DMS53 (cell line): ENCODE measurements around the gene ARX.
A peak's percentile ranks its signal among the peaks of the same experiment; 100 is the strongest.

ENCODE experiments used
- DNase-seq: peaks from one replicate; lab custom pipeline; 2025; lab: John Stamatoyannopoulos, UW

The ARX gene

DNA sequence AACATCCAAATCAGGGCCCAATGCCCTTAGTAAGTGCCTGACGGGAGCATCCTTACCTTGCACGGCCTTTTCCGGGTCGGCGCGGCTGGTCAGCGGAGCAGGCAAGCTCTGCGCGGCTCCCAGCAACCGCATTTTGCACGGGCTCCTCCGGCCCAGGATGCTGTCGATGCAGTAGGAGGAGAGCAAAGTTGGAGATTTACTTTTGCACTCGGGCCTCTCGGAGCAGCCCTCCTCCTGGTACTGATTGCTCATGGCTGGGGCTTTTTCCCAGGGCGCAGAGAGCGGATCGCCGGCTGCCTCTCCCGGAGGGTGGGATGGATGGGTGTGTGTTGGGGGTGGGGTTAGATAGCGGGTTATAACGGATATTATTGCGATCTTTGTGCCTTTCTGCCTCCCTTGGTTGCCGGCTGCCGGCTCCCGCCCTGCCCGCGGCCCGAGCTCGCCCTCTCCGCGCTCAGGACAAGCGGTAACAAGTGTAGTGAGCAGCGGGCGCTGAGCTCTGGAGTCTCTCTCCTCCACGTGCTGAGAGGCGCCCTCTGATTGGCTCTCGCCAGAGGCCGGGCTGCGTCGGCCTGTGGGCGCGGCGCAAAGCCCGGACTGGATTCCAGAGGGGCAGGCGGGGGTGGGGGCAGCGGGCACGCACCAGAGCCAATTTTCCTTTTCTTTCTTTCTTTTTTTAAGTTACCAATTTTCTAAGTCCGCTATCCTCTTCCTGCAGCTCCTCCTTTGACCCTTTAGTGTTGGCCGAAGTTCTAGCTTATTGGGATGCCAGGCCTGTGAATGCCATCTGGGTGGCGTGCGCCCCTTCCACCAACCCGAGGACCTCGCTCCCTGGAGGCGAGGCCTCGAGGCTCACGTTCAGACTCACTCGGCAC lies at the start of gene ARX:
Gene ARX (minus strand): TSS at position 480 of the 875 bp plus-strand sequence. CDS start 228 bp downstream, at position 252.
- DNase-seq: peak; percentile 93

DNA sequence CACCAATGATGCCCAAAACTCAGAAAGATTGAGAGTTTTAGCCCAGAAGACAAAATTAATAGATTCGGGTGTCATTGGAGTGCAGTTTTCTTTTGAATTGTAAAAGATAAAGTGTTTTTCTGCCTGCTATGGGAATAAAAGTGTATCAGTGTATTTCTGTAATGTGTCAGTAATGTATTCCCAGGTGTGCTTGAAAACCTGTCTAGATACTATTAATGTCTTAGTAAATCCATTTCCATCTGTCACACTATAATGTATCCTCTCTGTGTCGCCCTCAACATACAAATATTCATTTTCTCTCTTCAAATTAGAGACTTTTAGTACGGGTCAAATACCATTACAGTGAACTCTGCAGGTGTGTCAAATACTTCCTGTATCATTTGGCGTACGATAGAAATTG lies 43.5 kb upstream of the ARX start:
- DNase-seq: no peak

DNA sequence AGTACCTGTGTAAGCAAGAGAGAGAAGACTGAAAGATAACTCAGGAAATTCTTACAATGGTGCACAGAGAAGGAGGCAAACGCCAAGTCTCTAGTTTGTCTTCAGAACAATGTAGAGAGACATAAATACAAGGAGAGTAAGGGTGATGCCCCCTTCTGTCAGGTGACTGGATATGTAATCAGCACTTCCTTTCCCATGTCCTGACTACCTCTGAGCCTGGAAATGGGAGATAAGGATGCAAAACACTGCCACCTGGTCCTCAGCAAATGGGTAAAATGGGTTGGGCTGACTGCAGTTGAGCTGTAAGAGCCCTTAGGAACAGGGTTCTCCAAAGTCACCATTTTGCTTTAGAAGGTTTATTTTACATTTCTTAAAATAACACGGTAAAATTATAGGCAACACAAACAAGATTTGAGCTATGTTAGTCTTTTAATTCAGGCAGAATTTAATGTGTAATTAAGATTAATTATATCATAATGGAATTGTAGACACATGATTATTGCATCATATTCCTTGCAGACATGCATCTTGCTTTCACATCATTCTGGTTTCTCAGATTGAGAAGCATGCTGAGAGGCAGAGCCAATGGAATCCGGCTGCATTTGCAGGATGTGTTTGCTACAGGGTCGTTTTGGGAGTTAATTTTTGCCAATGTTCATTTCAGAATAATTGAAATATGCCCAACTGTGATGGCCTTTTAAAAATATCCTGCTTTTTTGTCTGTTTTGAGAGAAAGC lies 37.2 kb upstream of the ARX start:
- DNase-seq: no peak

GRCh38 chrX:25049971-25050370 lies 34.2 kb upstream of the ARX start:
- DNase-seq: no peak

- no peak for DNase-seq
Observed at GRCh38 chrX:25049357-25049756, 33.6 kb upstream of the ARX start.

DNA sequence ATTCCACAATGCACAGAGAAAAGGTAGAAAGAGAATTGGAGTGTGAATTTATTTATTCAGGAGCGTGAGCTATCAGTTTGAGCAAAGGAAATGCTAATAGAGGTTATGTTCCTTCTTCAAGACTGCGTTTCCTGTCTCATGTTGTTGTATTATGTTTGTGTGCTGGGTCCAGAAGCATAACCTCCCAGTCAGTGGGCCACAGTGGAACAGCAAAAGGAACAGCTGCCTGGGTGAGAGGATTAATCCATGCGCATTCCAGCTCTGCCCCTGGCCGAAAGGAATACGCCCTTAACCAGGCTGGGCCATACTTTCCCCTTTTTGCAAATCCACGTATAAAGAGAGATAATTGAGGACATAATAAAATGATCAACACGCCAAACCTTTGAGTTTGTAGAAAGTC lies 32.4 kb upstream of the ARX start:
- no peak for DNase-seq

DNA sequence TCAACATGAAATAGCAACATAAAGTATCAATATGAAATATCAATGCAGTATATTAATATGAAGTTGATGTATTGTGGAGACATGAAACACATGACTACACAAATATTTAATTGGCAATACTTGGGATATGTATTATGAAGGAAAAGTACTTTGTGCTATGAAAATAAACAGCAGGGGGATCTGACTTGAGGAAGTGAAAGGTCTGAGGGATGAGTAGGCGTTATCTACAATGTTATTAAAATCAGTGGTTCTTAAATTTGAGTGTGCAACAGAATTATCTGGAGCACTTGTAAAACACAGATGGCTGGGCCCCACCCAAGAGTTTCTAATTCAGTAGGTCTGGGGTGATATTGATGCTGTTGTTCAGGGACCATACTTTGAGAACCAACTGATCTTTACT lies 27.4 kb upstream of the ARX start:
- DNase-seq: no peak

DNA sequence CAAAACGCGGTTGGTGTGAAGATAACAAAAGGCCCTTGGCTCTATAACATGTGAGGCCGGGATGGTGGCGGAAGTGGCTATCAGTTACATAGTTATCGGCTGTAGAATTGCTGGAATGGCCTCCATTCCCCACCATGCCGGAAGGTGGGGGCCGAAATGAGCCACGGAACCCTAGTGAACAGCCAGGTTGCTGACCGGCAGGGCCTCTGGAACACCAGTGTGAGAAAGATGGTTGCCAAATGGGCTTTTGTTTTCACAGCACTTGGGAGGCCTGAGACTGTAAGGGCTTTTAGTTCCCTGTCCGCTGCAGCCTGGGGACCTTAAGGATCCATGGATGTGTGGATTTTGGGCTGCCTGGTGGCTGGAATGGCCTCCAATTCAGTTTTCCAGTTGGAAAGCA lies 23.3 kb upstream of the ARX start:
- DNase-seq: no peak

DNA sequence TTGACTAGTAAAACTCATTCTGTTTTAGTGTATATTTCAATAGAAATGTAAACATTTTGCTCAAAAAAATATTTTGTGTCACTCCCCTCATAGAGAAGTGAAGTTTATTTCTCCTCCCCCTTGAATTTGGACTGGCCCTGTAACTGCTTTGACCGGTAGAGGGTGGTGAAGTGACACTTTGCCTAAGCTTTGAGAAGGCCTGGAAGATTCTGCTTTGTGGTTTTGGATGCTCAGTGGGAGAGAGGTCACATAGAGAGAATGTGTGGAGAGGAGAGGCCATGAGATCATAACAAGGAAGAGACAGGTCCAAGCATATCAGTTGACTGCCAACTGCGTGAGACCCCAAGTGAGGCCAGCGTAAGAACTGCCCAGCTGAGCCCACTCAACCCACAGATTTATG lies 19.1 kb upstream of the ARX start:
- peak; percentile 36 for DNase-seq

DNA sequence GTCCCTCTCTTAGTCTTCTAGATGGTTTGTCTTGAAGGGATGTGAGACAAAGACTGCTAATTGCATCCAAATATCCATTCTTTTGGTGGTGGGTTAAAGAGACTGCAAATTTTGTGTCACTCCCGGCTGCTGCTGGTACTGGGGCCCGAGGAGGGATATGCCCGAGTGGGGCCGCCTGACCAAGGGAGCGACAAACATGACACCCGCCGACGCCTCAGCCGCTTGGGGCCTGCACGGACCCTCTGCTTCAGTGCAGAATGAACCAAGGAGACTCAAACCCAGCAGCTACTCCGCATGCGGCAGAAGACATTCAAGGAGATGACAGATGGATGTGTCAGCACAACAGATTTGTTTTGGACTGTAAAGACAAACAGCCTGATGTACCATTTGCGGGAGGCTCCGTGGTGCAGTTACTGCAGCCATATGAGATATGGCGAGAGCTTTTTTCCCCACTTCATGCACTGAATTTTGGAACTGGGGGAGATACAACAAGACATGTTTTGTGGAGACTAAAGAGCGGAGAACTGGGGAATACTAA lies 13.6 kb upstream of the ARX start:
- no peak for DNase-seq

DNA sequence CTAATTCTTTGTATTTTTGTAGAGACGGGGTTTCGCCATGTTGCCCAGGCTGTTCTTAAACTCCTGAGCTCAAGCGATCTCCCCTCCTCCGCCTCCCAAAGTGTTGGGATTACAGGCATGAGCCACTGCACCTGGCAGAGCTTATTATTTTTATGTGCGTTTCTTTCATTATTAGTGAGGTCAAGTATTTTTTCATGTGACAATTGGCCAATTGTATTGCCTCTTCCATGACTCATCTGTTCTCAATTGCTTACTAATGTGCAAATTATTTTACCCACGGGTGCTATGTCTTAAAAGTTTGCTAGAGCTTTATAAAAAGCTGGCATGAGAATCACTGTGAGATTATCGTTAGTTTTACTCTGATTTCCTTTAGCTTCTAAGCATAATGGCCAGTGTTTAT lies 13.0 kb upstream of the ARX start:
- peak; percentile 11 for DNase-seq

GRCh38 chrX:25026576-25026975 lies 10.8 kb upstream of the ARX start:
- DNase-seq: no peak

DNA sequence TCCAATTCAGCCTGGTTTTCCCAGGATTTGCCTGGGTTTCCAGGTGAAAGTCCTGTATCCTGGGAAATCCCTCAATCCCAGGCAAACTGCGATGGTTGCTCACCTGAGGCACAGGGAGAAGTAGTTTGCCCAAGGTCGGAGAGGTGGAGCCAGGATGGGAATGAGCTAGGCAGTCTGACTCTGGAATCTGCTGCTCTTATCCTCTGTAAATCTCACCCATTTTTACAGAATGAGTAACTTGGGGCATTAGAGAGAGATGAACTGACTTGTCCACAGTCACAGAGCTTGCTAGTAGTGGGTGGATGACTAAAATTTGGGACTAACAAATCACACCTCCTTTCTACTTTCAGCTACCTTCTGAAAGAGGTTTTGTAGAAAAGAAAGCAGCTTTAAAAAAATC lies 9.8 kb upstream of the ARX start:
- DNase-seq: no peak

DNA sequence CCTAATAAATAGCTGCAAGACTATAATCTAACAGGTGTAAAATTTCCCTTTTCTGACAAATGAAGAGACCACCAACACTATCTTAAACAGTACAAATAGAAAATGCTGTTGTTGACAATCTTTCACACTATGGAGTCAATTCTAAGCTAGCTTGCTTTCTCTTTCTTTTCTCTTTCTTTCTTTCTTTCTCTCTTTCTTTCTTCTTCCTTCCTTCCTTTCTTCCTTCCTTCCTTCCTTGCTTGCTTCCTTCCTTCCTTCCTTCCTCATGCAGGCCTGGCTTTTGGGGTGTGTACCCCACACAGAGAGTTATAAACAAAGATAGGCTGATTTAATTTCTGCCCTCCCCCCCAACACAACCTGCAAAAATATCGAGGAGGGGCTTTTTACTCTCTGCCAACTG lies 8.1 kb upstream of the ARX start:
- no peak for DNase-seq

GRCh38 chrX:25022499-25023325 lies 6.9 kb upstream of the ARX start:
- DNase-seq: peak; percentile 16

GRCh38 chrX:25020905-25021449 lies 5.2 kb upstream of the ARX start:
- peak; percentile 61 for DNase-seq

DNA sequence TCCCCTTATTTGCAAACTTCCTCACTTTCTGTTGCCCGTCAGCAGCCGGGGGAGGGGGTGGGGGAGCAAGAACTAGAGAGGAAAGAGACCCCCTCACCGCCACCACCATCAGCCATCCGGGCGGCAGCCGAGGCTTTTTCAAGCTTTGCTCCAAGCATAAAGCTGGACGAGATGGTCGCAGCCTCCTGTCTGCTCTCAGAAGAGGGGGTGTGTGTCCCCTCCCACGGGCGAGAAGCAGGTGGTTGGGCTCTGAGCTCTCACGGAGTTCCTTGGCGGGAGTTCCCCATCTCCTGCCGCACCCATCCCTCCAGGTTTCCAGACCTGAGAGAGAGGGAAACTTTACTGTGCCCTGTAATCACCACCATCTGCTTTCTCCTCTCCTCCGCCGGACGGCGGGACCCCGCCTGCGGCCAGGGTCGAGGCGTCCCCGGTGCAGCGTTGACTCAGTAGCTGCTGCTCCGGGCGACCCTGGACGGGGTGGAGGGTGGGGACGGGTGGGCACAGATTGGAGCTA lies 4.7 kb upstream of the ARX start:
- peak; percentile 33 for DNase-seq

DNA sequence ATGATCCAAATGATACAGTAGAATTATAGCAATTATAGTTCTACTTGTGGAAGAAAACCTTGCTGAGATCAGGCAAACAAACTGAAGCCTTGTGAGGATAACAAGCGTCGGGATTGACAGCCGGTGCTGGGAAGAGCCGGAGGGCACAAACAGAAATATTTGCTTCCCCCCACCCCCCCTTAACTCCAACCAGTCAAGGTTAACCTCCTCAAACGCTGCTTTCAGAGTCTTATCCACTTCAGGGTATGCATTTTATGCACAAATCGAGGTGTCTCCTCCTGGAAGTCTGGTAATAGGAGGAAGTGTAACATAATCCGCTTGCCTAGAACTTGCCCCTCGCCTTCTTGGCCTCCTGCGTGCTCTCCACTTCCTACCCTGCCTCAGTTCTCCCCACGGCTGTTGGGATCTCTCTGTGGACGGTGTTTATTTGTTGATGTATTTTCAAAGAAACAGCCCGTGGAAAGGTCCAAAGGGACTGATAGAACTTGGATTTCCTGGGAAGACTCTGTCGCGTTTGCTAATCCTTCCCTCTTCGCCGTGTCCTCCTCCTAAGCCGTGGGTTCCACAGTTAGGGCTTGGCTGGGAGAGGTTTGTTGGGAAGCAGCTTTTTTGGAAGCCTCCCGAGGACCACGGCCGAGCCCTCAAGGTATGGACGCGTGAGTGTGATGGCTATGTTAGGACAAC lies 4.1 kb upstream of the ARX start:
- DNase-seq: peak; percentile 39

- no peak for DNase-seq
Observed at GRCh38 chrX:25018682-25019081, 2.9 kb upstream of the ARX start.

DNA sequence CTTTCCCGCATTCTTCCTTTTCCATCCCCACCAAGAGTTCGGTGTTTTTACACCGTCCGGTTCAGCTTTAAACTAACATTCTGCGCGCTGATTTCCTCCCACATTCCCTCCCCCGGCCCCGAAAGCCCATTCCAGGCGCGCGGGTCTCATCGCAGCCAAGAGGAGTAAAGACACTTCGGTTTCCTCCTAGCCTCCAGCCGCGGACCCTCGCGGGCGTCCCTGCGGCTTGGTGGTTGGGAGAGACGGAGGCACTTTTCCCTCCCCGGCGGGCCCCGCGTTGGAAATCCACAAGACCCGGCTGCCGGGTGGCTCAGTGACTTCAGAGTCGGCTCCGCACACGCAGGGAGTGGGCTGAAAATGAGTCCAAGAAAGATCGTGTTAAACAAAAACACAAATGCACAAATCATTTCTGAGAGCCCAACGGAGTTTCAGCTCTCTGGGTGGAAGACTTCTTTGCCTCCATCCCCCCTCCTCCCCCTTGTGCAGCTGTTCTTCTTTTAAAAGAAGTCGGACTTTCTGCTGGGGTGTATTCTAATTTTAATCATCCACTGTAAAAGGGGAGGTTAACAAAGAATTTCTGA lies 2.0 kb upstream of the ARX start:
- DNase-seq: peak; percentile 64
